NCI-H1092 treated with DMSO at 0.1 percent for 48 hours (cell line): ENCODE measurements around the gene ATF3.

Source experiments
- DNase-seq: peaks from one replicate; lab custom pipeline; 2025; lab: John Stamatoyannopoulos, UW

The ATF3 gene

DNA sequence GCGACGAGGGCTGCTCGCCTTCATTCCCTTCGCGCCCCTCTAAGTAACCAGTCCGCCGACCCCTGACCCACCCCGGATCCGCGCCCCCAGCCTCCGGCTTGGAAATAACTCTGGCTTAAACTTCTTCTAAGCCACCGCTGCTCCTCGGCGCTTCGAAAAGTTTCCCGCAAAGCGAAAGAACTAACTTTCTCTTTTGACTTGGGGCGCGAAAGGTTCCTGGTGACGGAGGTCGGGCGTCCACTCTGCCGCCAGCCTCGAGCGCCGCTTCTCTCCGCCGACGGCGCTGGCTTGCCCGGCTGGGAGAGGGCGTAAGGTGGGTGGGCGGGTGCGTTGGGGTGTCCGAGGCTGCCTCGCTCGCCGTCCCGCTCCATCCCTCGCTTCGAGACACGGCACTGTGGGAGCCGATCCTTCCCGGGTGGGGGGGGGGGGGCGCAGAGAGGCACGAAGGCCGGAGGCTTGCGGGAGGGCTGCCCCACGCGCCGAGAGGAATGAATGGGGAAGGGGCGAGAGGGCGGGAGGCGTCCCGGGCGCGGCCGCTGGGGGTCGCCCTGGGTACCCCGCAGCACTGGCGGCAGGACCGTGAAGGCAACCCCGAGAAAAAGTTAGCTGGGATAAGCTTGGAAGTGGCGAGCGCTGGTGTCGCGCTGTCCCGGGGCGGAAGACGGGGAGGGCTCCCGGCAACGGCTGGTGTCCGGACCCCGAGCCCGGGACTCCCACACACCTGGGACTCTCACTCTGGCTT lies 569 bp downstream of the ATF3 start:
- DNase-seq: peak; percentile 44

DNA sequence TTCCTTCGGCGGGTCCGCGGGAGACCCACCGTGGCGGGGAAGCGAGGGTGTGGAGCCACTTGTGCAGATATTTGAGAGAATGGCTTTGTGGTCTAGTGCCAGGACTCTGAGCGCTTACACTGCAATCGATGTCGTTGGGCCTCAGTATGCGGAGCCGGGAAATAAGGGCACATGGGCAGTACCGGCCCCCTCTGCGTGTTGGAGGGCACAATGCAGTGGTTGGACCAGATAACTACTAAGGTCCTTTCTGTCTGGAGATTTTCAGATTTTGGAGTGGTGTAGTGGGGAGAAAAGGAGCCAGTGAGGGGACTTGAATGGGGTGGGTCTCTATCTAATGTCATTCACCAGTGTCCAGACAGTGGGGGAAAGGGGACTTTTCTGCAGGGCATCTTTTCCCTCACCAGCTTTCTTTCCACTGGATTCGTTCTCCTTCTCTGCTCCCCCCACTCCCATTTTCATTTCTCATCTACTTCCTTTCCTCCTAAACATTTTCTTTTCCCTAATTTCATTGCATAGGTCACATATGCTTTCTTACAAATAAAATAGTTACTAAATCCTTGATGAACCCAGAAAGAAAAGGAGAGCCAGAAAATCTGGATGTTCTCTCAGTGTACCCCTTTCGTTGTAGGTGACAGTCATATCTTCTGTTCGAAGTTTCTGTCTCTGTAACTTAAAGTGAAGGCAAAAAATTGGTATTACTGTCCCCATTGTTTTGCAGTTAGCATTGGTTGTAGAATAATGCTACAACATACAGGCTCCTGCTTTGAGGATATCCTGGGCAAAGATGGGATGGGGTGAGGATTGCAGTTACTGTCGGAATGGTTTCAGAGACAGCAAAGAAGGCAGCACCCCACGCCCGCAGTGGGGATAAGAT lies 1.4 kb downstream of the ATF3 start:
- peak; percentile 26 for DNase-seq

- DNase-seq: no peak
These were observed 2.0 kb downstream of the ATF3 start for GRCh38 chr1:212610575-212610967.

- no peak for DNase-seq
These were observed 2.7 kb downstream of the ATF3 start for GRCh38 chr1:212611000-212611948.

GRCh38 chr1:212612041-212612961 lies 3.7 kb downstream of the ATF3 start:
- no peak for DNase-seq

DNA sequence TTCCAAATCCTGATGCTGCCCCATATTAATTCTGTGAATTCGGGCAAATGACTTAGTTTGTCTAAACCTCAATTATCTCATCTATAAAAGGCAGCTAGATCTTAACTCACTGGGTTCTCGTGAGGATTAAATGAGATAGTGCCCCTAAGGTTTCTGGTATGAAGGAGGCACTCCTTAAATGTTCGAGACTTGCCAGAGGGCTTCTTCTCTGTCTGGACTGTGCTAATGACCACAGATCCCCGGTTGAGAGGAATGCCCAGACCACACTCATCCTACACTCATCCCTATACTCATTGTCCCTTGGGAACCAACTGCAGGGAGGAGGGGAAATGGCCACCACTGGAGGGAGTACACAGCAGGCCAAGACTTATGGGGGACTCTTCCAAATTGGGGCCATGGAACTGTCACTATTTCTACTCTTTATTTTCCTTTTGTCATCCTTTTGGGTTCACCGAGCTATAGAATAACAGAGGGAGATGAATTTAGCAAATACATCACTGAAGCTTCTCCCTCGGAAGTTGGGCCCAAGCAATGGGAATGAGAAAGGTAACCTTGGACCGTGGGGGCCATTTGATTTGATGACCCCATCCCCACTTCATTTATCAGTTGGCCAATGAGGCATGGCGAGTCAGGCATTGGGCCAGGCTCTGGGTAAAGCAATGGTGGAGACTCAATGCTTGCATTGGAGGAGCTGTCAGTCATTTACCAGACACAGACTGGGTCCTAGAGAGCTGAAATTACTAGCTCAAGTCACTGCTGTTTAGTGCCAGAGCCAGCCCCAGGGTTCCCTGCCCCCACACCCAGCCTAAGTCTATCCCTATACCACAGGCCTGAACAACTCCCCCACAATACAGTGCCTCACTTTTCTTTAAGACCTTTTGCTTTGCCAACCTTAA lies 5.1 kb downstream of the ATF3 start:
- no peak for DNase-seq

DNA sequence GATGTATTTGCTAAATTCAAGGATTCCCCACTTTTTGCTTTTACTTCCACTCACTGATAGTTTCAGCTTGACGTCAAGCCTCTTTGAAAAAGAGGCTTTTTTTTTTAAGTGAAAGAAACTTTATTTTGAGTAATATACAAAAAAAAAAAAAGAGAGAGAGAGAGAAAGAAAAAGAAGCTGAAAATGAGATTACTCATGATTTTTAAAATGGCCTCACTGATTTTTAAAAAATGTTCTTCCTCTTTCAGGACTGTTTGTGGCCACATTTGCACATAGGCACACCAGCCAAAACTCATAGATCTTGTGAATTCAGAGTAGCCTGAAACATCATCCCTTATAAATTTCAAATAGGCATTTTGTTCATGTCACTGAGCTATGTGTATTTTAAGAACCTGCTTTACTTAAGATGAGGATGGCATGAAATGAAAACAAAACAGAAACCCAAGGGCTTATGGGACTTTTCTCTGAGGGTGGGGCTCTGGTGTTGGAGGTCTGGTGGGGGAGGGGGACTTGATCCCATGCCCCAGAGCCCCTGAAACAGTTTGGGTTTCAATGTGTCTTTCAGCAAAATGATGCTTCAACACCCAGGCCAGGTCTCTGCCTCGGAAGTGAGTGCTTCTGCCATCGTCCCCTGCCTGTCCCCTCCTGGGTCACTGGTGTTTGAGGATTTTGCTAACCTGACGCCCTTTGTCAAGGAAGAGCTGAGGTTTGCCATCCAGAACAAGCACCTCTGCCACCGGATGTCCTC lies 6.1 kb downstream of the ATF3 start:
- DNase-seq: no peak

- no peak for DNase-seq
These were observed 6.6 kb downstream of the ATF3 start for GRCh38 chr1:212615201-212615470.

- no peak for DNase-seq
These were observed 10.1 kb downstream of the ATF3 start for GRCh38 chr1:212618466-212619210.

DNA sequence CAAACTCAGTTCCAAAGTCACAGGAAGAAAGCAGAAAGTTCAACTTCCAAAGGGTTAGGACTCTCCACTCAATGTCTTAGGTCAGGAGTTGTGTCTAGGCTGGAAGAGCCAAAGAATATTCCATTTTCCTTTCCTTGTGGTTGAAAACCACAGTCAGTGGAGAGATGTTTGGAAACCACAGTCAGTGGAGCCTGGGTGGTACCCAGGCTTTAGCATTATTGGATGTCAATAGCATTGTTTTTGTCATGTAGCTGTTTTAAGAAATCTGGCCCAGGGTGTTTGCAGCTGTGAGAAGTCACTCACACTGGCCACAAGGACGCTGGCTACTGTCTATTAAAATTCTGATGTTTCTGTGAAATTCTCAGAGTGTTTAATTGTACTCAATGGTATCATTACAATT lies 11.7 kb downstream of the ATF3 start:
- DNase-seq: no peak

- DNase-seq: no peak
These were observed 12.7 kb downstream of the ATF3 start for GRCh38 chr1:212621043-212621948.

DNA sequence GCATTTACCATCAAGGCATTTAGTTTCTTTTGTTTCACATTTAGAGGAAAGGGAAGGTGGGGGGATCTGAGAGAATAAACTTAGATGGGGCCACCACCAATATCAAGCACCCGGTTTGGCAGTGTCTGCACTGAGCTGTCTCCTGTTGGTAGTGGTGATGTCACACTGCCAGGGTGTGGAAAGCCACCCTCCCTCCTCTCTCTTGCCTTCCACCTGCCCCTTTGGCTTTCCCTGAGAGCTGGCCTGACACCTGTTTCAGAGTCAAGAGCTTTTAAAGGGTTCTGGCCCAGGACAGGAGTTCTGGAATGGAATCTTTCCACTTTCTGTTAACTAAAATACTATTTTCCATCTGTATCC lies 13.4 kb downstream of the ATF3 start:
- no peak for DNase-seq

- DNase-seq: no peak
These were observed 13.9 kb downstream of the ATF3 start for GRCh38 chr1:212622467-212622866.

GRCh38 chr1:212622906-212623305 lies 14.3 kb downstream of the ATF3 start:
- DNase-seq: no peak

- no peak for DNase-seq
These were observed 15.0 kb downstream of the ATF3 start for GRCh38 chr1:212623603-212624002.

DNA sequence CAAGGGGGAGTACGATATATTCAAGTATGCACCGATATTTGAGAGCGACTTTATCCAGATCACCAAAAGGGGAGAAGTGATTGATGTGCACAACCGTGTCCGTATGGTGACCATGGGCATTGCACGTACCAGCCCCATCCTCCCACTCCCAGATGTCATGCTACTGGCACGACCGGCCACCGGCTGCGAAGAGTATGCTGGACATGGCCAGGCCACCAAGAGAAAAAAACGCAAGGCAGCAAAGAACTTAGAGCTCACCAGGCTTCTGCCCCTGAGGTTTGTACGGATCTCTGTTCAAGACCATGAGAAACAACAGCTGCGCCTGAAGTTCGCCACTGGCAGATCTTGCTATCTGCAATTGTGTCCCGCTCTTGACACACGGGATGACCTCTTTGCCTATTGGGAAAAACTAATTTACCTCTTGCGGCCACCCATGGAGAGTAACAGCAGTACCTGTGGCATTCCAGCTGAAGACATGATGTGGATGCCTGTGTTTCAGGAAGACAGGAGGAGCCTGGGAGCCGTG lies 16.5 kb downstream of the ATF3 start:
- no peak for DNase-seq

DNA sequence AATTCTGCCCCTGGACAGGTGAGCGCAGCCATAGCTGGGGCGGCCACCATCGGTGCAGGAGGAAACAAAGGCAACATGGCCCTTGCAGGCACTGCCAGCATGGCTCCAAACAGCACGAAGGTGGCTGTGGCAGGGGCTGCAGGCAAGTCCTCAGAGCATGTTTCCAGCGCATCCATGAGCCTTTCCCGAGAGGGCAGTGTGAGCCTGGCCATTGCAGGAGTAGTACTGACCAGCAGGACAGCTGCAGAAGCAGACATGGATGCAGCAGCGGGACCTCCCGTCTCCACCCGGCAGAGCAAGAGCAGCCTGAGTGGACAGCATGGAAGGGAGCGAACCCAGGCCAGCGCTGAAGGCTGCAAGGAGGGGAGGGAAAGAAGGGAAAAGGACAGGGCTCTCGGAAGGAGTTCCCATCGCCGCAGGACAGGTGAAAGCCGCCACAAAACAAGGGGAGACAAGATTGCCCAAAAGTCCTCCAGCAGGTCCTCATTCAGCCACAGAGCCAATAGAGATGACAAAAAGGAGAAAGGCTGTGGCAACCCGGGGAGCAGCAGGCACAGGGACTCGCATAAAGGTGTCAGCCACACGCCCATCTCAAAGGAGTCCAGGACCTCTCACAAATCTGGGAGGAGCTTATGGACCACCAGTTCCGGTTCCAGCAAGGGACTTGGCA lies 17.4 kb downstream of the ATF3 start:
- DNase-seq: no peak
